ENCODE results near the gene GPR61.

- TF ChIP-seq SPI1 (IDR thresholded peaks at IDR 0.05; ENCODE audit: borderline replicate concordance, low read depth) (no peak), CTCF (IDR thresholded peaks at IDR 0.05; ENCODE audit: insufficient read depth, low read length) (no peak), POLR2AphosphoS5 (IDR thresholded peaks at IDR 0.05; ENCODE audit: low read depth) (no peak), REST (IDR thresholded peaks at IDR 0.05; ENCODE audit: insufficient replicate concordance, low read depth) (no peak), GABPA (IDR thresholded peaks at IDR 0.05; ENCODE audit: low read depth) (no peak)
Observed at GRCh38 chr1:109589679-109590078, 50.0 kb downstream of the GPR61 start.

All from HL-60 (cell line).